Neural progenitor cell (in vitro differentiated cells): ENCODE data around the gene FBRSL1. TPM values are rescaled to one million over a fixed set of nuclear protein-coding genes. Genes with fewer than 3 reads are reported as not detected.

Source experiments
- DNase-seq: peaks from one replicate; pipeline ENCODE4 v3.0.0-alpha.2; 2016; ENCODE audit warnings: low spot score
- H2AFZ ChIP-seq: fragments of 200-600 bp; sonication (generic); replicated peaks from 2 replicates; pipeline ENCODE4 v1.6.1; 2016; ENCODE audit warnings: antibody characterized with exemption
- H3F3A ChIP-seq: fragments of 200-600 bp; sonication (generic); 2 replicates; pipeline ENCODE4 v1.6.1; 2016; ENCODE audit warnings: antibody characterized with exemption, low read depth
- H3K27ac ChIP-seq: fragments of 200-600 bp; sonication (generic); 2 replicates; pipeline ENCODE4 v1.5.1; 2016; ENCODE audit warnings: mild to moderate bottlenecking
- H3K27me3 ChIP-seq: fragments of 200-600 bp; sonication (generic); 2 replicates; pipeline ENCODE4 v1.6.1; 2016; ENCODE audit warnings: mild to moderate bottlenecking, moderate library complexity
- H3K36me3 ChIP-seq: fragments of 200-600 bp; sonication (generic); 2 replicates; pipeline ENCODE4 v1.5.1; 2016
- H3K4me1 ChIP-seq: fragments of 200-600 bp; sonication (generic); 2 replicates; pipeline ENCODE4 v1.6.1; 2016; ENCODE audit warnings: mixed run types
- H3K4me2 ChIP-seq: fragments of 200-600 bp; sonication (generic); 2 replicates; pipeline ENCODE4 v1.6.1; 2016
- H3K4me3 ChIP-seq: fragments of 200-600 bp; sonication (generic); 2 replicates; pipeline ENCODE4 v1.5.1; 2016
- H3K79me2 ChIP-seq: fragments of 200-600 bp; sonication (generic); 2 replicates; pipeline ENCODE4 v1.6.1; 2016; ENCODE audit warnings: low read depth
- H3K9ac ChIP-seq: fragments of 200-600 bp; sonication (generic); 2 replicates; pipeline ENCODE4 v1.6.1; 2016
- H3K9me3 ChIP-seq: fragments of 200-600 bp; sonication (generic); 2 replicates; pipeline ENCODE4 v1.5.1; 2016; ENCODE audit warnings: low read depth
- H4K20me1 ChIP-seq: fragments of 200-600 bp; sonication (generic); 2 replicates; pipeline ENCODE4 v1.6.1; 2016; ENCODE audit warnings: low read depth
- H3K27ac Mint-ChIP-seq: 3 replicates; pipeline ENCODE4 v1.8.0; 2021; ENCODE audit warnings: mixed read lengths
- H3K27me3 Mint-ChIP-seq: 2 replicates; pipeline ENCODE4 v1.8.0; 2022; ENCODE audit warnings: low read depth, mild to moderate bottlenecking, inconsistent platforms, moderate library complexity, mixed read lengths; ENCODE audit not compliant: insufficient read depth
- H3K36me3 Mint-ChIP-seq: 3 replicates; pipeline ENCODE4 v1.8.0; 2021; ENCODE audit warnings: mixed read lengths
- H3K4me1 Mint-ChIP-seq: 3 replicates; pipeline ENCODE4 v1.8.0; 2021; ENCODE audit warnings: mixed read lengths
- H3K4me3 Mint-ChIP-seq: 3 replicates; pipeline ENCODE4 v1.8.0; 2021; ENCODE audit warnings: mild to moderate bottlenecking, moderate library complexity, mixed read lengths
- H3K9me3 Mint-ChIP-seq: 3 replicates; pipeline ENCODE4 v1.8.0; 2020; ENCODE audit warnings: mixed read lengths
- CTCF ChIP-seq: fragments of 200-600 bp; sonication (generic); IDR thresholded peaks from 2 replicates; pipeline ENCODE4 v1.5.1; 2017; ENCODE audit warnings: antibody characterized with exemption, mild to moderate bottlenecking
- EZH2 ChIP-seq: fragments of 200-600 bp; sonication (generic); IDR thresholded peaks from 2 replicates; pipeline ENCODE4 v1.6.1; 2017; ENCODE audit warnings: antibody characterized with exemption, mild to moderate bottlenecking, moderate library complexity
- EZH2phosphoT487 ChIP-seq: fragments of 200-600 bp; sonication (generic); IDR thresholded peaks from 2 replicates; pipeline ENCODE4 v1.6.1; 2017; ENCODE audit warnings: antibody characterized with exemption
- total RNA-seq: library from RNA; depleted of rRNA; stranded (reverse); fragments of >200 nt; gene quantifications from 2 replicates; pipeline ENCODE4 v1.2.3, GENCODE V29; 2015; ENCODE audit warnings: low replicate concordance

Gene FBRSL1
- total RNA-seq, 1 donor from 2014 or later, result 7.4 TPM

GRCh38 chr12:132503618-132504204 is 13.8 kb downstream of the FBRSL1 start:
- no peak overlapping the region for H3K4me2 ChIP-seq
- H3K4me3 ChIP-seq, result no peak overlapping the region
- H3K9ac ChIP-seq, result no peak overlapping the region
- no peaks in the 10 kb centered on the region for H3K27me3 ChIP-seq
- peaks cover 23% of the 10 kb centered on the region for H3K4me1 ChIP-seq
- Mint-ChIP-seq H3K36me3 (no peaks in the 10 kb centered on the region), H3K4me3 (no peak overlapping the region), H3K27me3 (no peaks in the 10 kb centered on the region), H3K4me1 (peaks cover 31% of the 10 kb centered on the region), H3K27ac (no peak overlapping the region), H3K9me3 (no peaks in the 10 kb centered on the region)
- H3K9me3 ChIP-seq, result no peaks in the 10 kb centered on the region
- no peaks in the 10 kb centered on the region for H3K36me3 ChIP-seq
- no peak overlapping the region for H2AFZ ChIP-seq
- H3K27ac ChIP-seq, result no peak overlapping the region
- peaks cover 38% of the 10 kb centered on the region for H3K79me2 ChIP-seq
- DNase-seq, result no peak
- TF ChIP-seq CTCF (no peak), EZH2 (no peak), EZH2phosphoT487 (no peak)
- no peaks in the 10 kb centered on the region for H3F3A ChIP-seq
- H4K20me1 ChIP-seq, result peaks cover 99% of the 10 kb centered on the region

GRCh38 chr12:132505105-132505851 is 15.3 kb downstream of the FBRSL1 start:
- no peak overlapping the region for H3K27ac ChIP-seq
- H3K9me3 Mint-ChIP-seq, result no peaks in the 10 kb centered on the region
- H3F3A ChIP-seq, result no peaks in the 10 kb centered on the region
- H3K4me2 ChIP-seq, result no peak overlapping the region
- H3K4me1 Mint-ChIP-seq, result peaks cover 31% of the 10 kb centered on the region
- no peaks in the 10 kb centered on the region for H3K27me3 ChIP-seq
- no peaks in the 10 kb centered on the region for H3K9me3 ChIP-seq
- TF ChIP-seq EZH2, result no peak
- TF ChIP-seq CTCF, result no peak
- no peak for TF ChIP-seq EZH2phosphoT487
- peaks cover 24% of the 10 kb centered on the region for H3K79me2 ChIP-seq
- H3K4me3 Mint-ChIP-seq, result no peak overlapping the region
- H3K36me3 Mint-ChIP-seq, result no peaks in the 10 kb centered on the region
- H3K36me3 ChIP-seq, result no peaks in the 10 kb centered on the region
- H3K9ac ChIP-seq, result no peak overlapping the region
- H2AFZ ChIP-seq, result no peak overlapping the region
- peaks cover 23% of the 10 kb centered on the region for H3K4me1 ChIP-seq
- DNase-seq, result no peak
- H3K27me3 Mint-ChIP-seq, result no peaks in the 10 kb centered on the region
- H3K27ac Mint-ChIP-seq, result no peak overlapping the region
- H4K20me1 ChIP-seq, result peaks cover 85% of the 10 kb centered on the region
- no peak overlapping the region for H3K4me3 ChIP-seq

GRCh38 chr12:132505852-132506219 is 15.9 kb downstream of the FBRSL1 start:
- Histone ChIP-seq H3K27ac (no peak overlapping the region), H3K4me3 (no peak overlapping the region), H3K9me3 (no peaks in the 10 kb centered on the region), H3K79me2 (peaks cover 19% of the 10 kb centered on the region), H4K20me1 (peaks cover 80% of the 10 kb centered on the region), H3K36me3 (no peaks in the 10 kb centered on the region), H3K4me1 (peaks cover 21% of the 10 kb centered on the region), H3K4me2 (no peak overlapping the region), H2AFZ (no peak overlapping the region), H3K9ac (no peak overlapping the region), H3K27me3 (no peaks in the 10 kb centered on the region), H3F3A (no peaks in the 10 kb centered on the region)
- no peak for DNase-seq
- H3K27ac Mint-ChIP-seq, result no peak overlapping the region
- no peaks in the 10 kb centered on the region for H3K27me3 Mint-ChIP-seq
- H3K36me3 Mint-ChIP-seq, result no peaks in the 10 kb centered on the region
- H3K4me1 Mint-ChIP-seq, result peaks cover 28% of the 10 kb centered on the region
- H3K4me3 Mint-ChIP-seq, result no peak overlapping the region
- no peak for TF ChIP-seq CTCF
- no peak for TF ChIP-seq EZH2phosphoT487
- no peak for TF ChIP-seq EZH2
- no peaks in the 10 kb centered on the region for H3K9me3 Mint-ChIP-seq
